Esophagus muscularis mucosa (tissue), 2 donors: ENCODE measurements around the gene SMS.

Source experiments
- EP300 ChIP-seq: sonication (generic); formaldehyde crosslinking; IDR thresholded peaks from one replicate; pipeline ENCODE4 v1.6.1; 2017; ENCODE audit warnings: antibody characterized with exemption
- POLR2A ChIP-seq: fragments of 450-650 bp; IDR thresholded peaks from one replicate; pipeline ENCODE4 v1.6.1; 2017; ENCODE audit warnings: antibody characterized with exemption, moderate library complexity, mild to moderate bottlenecking, low read depth

GRCh38 chrX:21955403-21956189, 15.1 kb downstream of the SMS start:
- TF ChIP-seq EP300 (no peak), POLR2A (no peak)
